ENCODE data around the gene DISC1.
"Not testable (repeated sequence)": the region's sequence is repeated elsewhere in the genome, so short reads cannot be mapped to it uniquely, and the experiment has no call there.

DISC1 gene

GRCh38 chr1:231590453-231591198 is 36.0 kb upstream of the DISC1 start:
- DNase-seq (ENCODE audit: low read depth), result peak; percentile 87
- H3K4me3 ChIP-seq (ENCODE audit: low read depth, low read length), result no peak overlapping the region
- TF ChIP-seq, protein P1, sequence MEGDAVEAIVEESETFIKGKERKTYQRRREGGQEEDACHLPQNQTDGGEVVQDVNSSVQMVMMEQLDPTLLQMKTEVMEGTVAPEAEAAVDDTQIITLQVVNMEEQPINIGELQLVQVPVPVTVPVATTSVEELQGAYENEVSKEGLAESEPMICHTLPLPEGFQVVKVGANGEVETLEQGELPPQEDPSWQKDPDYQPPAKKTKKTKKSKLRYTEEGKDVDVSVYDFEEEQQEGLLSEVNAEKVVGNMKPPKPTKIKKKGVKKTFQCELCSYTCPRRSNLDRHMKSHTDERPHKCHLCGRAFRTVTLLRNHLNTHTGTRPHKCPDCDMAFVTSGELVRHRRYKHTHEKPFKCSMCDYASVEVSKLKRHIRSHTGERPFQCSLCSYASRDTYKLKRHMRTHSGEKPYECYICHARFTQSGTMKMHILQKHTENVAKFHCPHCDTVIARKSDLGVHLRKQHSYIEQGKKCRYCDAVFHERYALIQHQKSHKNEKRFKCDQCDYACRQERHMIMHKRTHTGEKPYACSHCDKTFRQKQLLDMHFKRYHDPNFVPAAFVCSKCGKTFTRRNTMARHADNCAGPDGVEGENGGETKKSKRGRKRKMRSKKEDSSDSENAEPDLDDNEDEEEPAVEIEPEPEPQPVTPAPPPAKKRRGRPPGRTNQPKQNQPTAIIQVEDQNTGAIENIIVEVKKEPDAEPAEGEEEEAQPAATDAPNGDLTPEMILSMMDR (conservative IDR thresholded peaks at IDR 0.05; ENCODE audit: low read depth, low read length), result peak; percentile 91

DNA sequence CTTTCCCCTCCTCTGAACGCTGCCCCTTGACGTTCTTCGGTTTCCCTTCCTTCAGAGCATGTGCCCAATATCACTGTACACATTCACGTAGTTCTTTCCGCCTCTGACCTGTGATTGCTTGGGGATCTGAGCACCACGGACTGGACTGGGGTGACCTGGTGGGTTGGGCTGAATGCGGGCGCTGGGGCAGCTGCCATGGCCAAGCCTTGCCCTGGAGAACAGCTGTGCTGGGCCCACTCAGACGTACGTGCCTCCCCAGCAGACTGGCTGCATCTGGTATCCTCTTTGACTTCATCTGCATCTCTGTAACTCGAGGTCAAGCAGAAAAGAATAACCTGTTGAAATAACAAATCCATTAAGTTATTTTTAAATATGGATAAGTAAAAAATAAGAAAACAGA is 35.1 kb upstream of the DISC1 start:
- no peak overlapping the region for H3K4me3 ChIP-seq (ENCODE audit: low read depth, low read length)
- TF ChIP-seq, protein P1 (conservative IDR thresholded peaks at IDR 0.05; ENCODE audit: low read depth, low read length), result no peak
- DNase-seq (ENCODE audit: low read depth), result no peak

DNA sequence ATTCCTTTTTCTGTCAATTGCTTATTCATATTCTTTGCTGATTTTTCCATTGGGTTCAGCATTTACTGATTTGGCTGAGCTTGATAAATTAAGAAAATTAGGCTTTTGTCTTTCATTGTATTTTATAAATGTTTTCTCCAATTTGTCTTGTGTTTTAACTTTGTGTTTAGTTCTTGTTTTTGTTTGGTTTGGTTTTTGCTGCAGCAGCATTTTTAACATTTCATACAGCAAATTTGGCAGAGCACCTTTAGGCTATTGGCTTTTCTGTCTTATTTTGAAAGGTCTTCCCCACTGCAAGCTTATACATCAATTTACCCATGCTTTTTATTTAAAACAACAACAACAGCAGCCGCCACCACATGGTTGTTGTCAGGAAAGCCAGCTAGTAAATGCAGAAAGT is 33.8 kb upstream of the DISC1 start:
- TF ChIP-seq, protein P1 (conservative IDR thresholded peaks at IDR 0.05; ENCODE audit: low read depth, low read length), result no peak
- no peak overlapping the region for H3K4me3 ChIP-seq (ENCODE audit: low read depth, low read length)
- DNase-seq (ENCODE audit: low read depth), result no peak

DNA sequence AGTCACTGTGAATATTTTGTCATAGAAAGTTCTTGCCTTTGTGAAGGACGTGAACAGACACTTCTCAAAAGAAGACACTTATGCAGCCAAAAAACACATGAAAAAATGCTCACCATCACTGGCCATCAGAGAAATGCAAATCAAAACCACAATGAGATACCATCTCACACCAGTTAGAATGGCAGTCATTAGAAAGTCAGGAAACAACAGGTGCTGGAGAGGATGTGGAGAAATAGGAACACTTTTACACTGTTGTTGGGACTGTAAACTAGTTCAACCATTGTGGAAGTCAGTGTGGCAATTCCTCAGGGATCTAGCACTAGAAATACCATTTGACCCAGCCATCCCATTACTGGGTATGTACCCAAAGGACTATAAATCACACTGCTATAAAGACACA is 33.3 kb upstream of the DISC1 start:
- not testable (repeated sequence) for DNase-seq (ENCODE audit: low read depth); H3K4me3 ChIP-seq (ENCODE audit: low read depth, low read length)

GRCh38 chr1:231594123-231594522 is 32.5 kb upstream of the DISC1 start:
- no peak for DNase-seq (ENCODE audit: low read depth)
- TF ChIP-seq, protein P1 (conservative IDR thresholded peaks at IDR 0.05; ENCODE audit: low read depth, low read length), result no peak

GRCh38 chr1:231594749-231595148 is 31.8 kb upstream of the DISC1 start:
- no peak for DNase-seq (ENCODE audit: low read depth)
- no peak overlapping the region for H3K4me3 ChIP-seq (ENCODE audit: low read depth, low read length)
- TF ChIP-seq, protein P1 (conservative IDR thresholded peaks at IDR 0.05; ENCODE audit: low read depth, low read length), result no peak

More at GRCh38 chr1:231594123-231594522, 32.5 kb upstream of the DISC1 start:
- no peak overlapping the region for H3K4me3 ChIP-seq (ENCODE audit: low read depth, low read length)

DNA sequence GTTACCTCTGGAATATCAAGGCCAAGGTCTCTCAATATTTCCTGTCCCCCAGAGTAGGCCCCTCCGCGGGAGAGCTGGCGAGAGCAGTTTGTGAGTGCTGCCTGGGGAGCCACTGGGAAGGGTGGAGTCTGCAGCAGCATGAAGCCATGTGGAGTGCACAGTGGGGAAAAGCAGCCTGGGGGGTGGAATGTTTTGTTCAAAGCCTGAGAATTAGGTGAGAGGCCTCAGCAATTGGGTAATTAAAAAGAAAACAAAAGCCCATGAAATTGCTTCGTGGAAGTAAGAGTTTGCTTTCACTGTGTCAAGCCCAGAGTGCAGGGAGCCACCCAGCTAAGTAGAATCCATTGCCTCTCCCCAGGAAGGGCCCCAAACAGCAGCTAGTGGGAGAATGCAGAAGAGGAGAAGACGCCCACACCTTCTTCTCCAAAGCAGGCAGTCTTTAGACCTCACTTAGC is 30.2 kb upstream of the DISC1 start:
- TF ChIP-seq, protein P1 (conservative IDR thresholded peaks at IDR 0.05; ENCODE audit: low read depth, low read length), result no peak
- peak; percentile 93 for DNase-seq (ENCODE audit: low read depth)
- H3K4me3 ChIP-seq (ENCODE audit: low read depth, low read length), result no peak overlapping the region
